ENCODE data around the gene TPT1.
"Not testable (repeated sequence)": the region's sequence is repeated elsewhere in the genome, so short reads cannot be mapped to it uniquely, and the experiment has no call there.

The TPT1 gene

GRCh38 chr13:45367358-45367757 lies 26.4 kb upstream of the TPT1 start:
- peak; percentile 91 for DNase-seq (ENCODE audit: low spot score)

- no peak for DNase-seq (ENCODE audit: low spot score)
These were observed 24.5 kb upstream of the TPT1 start for GRCh38 chr13:45365558-45365885.

- no peak for DNase-seq (ENCODE audit: low spot score)
These were observed 24.0 kb upstream of the TPT1 start for GRCh38 chr13:45364876-45365557.

GRCh38 chr13:45362939-45363338 lies 22.0 kb upstream of the TPT1 start:
- DNase-seq (ENCODE audit: low spot score), result no peak

GRCh38 chr13:45361596-45362206 lies 20.7 kb upstream of the TPT1 start:
- DNase-seq (ENCODE audit: low spot score), result peak; percentile 82

GRCh38 chr13:45356966-45357672 lies 16.1 kb upstream of the TPT1 start:
- DNase-seq (ENCODE audit: low spot score), result no peak

- DNase-seq (ENCODE audit: low spot score), result no peak
These were observed 12.9 kb upstream of the TPT1 start for GRCh38 chr13:45353895-45354294.

GRCh38 chr13:45352031-45352430 lies 11.0 kb upstream of the TPT1 start:
- DNase-seq (ENCODE audit: low spot score), result no peak

GRCh38 chr13:45350152-45350551 lies 9.2 kb upstream of the TPT1 start:
- no peak for DNase-seq (ENCODE audit: low spot score)

DNA sequence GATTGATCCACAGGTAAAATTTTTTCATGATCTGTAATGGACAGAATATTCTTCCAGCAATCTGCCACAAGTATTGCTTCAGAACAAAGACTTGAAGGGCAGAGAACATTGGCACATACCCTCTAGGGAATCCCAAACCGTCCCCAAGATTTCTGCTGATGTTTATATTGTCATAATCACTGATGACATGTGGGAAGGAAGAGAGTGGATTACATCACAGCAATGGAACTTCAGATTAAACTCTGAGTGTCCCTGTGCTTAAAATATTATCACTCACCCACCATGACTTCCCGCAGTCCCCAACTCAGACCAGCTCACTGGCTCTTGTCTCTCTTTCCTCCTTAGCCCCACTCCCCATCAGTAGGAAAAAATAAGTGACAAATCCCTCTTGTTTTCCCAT lies 8.5 kb upstream of the TPT1 start:
- no peak for DNase-seq (ENCODE audit: low spot score)

DNA sequence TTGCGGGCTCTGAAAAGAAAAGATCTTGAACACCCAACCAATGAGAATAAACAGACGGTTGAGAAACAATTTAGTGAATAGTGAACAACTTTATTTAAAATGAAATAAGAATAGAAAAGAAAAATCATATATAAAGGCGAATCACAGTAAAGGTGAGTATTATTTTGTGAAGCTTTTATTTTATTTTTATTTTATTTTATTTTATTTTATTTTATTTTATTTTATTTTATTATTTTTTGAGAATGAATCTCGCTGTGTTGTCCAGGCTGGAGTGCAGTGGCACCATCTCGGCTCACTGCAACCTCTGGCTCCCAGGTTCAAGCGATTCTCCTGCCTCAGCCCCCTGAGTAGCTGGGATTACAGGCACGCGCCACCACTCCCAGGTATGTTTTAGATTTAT lies 3.1 kb upstream of the TPT1 start:
- DNase-seq (ENCODE audit: low spot score), result not testable (repeated sequence)

- DNase-seq (ENCODE audit: low spot score), result not testable (repeated sequence)
These were observed 2.1 kb upstream of the TPT1 start for GRCh38 chr13:45343102-45343501.

GRCh38 chr13:45342668-45343067 lies 1.7 kb upstream of the TPT1 start:
- DNase-seq (ENCODE audit: low spot score), result not testable (repeated sequence)

DNA sequence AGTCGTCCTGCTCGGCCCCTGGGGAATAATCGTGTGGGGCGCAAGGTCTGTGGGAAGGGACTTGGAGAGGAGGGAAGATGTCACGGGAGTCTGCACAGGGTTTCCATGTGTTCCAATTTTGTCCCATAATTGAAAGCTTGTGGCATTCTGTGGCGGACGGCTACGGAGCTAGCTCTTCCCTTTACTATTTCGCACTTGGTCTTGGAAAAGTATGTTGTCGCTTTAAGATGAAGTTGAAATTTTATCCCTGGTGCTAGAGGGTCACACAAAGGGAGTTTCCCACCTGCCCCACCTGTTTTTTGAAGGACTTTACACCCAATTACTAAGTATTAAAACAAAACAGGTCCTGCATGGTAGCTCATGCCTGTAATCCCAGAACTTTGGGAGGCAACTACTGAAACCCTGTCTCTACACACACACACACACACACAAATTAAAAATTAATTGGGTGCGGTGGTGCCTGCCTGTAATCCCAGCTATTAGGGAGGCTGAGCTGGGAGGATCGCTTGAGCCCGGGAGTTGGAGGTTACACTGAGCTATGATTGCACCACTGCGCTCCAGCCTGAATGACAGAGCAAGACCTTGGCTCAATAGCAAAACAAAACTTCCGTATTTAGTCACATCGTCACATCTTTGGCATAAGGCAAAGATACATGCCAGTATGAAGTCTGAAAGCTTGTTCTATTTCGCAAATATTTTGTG lies 967 bp upstream of the TPT1 start:
- DNase-seq (ENCODE audit: low spot score), result no peak

GRCh38 chr13:45340422-45341033 lies 455 bp downstream of the TPT1 start:
- DNase-seq (ENCODE audit: low spot score), result peak; percentile 81

- no peak for DNase-seq (ENCODE audit: low spot score)
These were observed 1.1 kb downstream of the TPT1 start for GRCh38 chr13:45339867-45340266.

- no peak for DNase-seq (ENCODE audit: low spot score)
These were observed 1.6 kb downstream of the TPT1 start for GRCh38 chr13:45339399-45339798.

- no peak for DNase-seq (ENCODE audit: low spot score)
These were observed 3.2 kb downstream of the TPT1 start for GRCh38 chr13:45337803-45338202.

DNA sequence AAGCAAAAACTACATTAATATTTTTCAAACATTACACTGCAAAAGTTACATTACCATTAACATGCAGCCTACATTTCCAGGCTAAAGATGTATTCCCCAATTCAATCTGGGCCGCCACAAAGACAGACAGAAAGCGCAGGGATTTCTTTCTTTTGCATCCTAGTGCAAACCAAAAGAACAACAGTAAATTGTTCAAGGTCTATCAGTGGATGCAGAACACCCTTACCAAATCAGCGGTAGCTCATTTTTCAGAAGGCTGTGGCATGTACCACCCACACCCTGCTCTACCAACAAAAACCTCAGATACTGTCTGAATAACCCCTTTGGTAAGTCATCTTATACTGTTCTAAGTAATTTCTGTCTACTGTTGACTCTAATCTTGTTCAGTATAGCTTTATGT lies 3.6 kb downstream of the TPT1 start:
- DNase-seq (ENCODE audit: low spot score), result no peak

DNA sequence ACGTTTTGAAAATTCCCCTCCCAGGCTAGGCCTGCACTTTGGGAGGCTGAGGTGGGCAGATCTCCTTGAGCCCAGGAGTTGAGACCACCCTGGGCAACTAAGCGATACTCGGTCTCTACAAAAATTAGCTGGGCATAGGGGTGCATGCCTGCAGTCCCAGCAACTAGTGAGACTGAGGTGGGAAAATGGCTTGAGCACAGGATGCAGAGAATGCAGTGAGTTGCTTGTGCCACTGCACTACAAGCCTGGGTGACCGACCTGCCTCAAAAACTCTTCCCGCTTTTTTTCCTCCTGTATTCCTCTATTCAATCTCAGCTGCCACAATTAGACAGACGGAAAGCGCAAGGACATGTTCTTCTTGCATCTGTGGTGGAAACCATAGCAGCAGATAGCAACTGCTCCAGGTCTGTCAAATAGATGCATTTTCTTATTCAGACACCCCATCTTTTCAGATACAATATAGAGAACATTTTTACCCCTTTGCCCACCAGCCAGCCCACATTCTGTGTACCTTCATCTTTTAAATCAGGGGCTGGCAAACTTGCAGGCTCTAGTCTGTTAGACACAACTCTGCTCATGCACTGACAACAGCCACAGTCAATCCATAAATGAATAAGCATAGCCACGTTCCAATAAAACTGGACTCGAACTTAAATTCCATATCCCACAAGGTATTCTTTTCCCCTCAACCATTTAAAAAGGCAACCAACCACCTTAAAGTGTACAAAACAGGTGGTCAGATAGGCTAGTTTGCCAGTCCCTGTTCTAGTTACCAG lies 4.8 kb downstream of the TPT1 start:
- no peak for DNase-seq (ENCODE audit: low spot score)

DNA sequence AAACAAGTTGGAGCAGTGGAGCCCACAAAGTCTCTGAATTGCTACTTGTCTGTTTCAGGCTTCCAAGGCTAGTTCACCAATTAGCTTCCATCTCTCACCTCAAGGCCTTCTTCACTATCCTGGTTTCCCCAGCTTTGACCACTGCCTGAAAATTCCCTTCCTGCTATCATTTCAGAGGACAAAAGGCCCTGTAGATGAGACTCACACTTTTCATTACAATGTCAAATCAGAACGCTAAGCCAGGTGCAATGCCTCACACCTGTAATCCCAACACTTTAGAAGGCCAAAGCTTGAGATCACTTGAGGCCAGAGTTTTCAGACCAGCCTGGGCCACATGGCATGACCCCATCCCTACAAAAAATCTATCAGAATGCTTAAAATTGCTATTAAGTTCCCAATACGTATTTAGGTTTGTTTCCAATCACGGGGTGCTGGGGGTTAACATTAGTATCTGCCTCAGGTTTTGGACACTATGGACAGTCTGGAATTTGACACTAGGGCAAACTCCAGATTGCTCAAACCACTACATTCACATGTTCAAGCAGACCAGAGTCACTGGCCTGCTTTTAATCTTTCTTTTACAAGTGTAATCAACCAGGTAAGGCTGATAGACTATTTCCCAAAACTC lies 5.5 kb downstream of the TPT1 start:
- no peak for DNase-seq (ENCODE audit: low spot score)

Measured in LoVo (cell line).